Measurements from ENCODE around the gene PDCL3. TPM values are rescaled to one million over a fixed set of nuclear protein-coding genes. Genes with fewer than 3 reads are reported as not detected.

Gene PDCL3
- total RNA-seq, 4 donors from 2014 or later = 6.6 to 13.3 (median 10.7) TPM

DNA sequence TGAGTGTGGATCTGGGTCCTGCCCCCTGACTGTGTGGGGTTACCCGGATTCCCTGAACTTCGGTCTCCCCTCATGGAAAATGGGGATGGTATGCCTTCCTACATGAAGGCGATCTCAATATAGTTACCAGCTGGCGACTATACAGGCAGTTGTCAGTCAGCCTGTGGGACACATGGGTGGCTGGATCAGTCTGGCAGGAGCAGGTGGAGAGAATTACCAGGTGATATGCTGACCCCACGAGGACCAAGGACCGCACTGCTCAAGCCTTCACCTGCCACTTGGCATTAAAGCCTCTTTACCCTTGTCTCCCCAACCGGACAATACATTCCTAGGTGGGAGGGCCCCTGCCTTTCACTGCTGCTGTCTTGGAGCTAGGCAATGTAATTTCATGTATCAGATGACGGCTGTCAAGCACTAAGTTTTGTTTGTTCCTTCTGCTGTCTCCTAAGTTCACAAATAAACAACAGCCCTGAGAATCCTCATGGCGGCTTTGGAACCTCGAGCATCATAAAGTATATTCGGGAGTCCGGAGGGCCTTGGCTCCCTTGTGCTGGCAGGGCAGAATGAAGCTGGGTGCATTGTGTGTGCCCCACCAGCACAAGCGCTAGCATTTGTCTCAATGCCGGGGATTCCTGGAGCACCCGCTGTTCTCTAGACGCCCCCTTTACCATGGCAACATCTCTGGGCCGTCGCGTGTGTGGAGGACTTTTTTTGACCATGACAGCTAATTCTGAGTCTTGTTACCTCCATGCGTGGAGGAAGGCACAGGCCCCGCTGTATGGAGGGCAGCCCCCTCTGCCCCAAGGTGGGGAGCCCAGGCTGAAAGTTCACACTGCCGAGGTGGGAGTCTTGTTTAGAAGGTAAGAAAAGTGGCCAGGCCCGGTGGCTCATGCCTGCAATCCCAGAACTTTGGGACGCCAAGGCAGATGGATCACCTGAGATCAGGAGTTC lies 48.6 kb downstream of the PDCL3 start:
- no peak overlapping the region for H3K27ac ChIP-seq
- DNase-seq = no peak
- TF ChIP-seq, protein P1, sequence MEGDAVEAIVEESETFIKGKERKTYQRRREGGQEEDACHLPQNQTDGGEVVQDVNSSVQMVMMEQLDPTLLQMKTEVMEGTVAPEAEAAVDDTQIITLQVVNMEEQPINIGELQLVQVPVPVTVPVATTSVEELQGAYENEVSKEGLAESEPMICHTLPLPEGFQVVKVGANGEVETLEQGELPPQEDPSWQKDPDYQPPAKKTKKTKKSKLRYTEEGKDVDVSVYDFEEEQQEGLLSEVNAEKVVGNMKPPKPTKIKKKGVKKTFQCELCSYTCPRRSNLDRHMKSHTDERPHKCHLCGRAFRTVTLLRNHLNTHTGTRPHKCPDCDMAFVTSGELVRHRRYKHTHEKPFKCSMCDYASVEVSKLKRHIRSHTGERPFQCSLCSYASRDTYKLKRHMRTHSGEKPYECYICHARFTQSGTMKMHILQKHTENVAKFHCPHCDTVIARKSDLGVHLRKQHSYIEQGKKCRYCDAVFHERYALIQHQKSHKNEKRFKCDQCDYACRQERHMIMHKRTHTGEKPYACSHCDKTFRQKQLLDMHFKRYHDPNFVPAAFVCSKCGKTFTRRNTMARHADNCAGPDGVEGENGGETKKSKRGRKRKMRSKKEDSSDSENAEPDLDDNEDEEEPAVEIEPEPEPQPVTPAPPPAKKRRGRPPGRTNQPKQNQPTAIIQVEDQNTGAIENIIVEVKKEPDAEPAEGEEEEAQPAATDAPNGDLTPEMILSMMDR (IDR thresholded peaks at IDR 0.05) = no peak
- TF ChIP-seq POLR2A (IDR thresholded peaks at IDR 0.05) = no peak
- intact Hi-C loops (cut with DNase I) = loop anchor here (10.0 kb wide), 1 partner anchor 113 kb away; no protein-coding TSS in a partner anchor
- 94% methylated on average over 24 of the region's 24 CpGs for WGBS, 2 donors
- H3K4me1 ChIP-seq = no peaks in the 10 kb centered on the region
- no peaks in the 10 kb centered on the region for H3K9me3 ChIP-seq
- H3K4me3 ChIP-seq (replicated peaks in 1 of 3) = no peak overlapping the region
- no peaks in the 10 kb centered on the region for H3K27me3 ChIP-seq
- H3K36me3 ChIP-seq = no peaks in the 10 kb centered on the region

GRCh38 chr2:100612388-100613000 lies 49.7 kb downstream of the PDCL3 start:
- no peak overlapping the region for H3K27ac ChIP-seq
- no peak overlapping the region for H3K4me3 ChIP-seq (replicated peaks in 1 of 3)
- no peaks in the 10 kb centered on the region for H3K4me1 ChIP-seq
- H3K9me3 ChIP-seq = no peaks in the 10 kb centered on the region
- no peaks in the 10 kb centered on the region for H3K27me3 ChIP-seq
- TF ChIP-seq, protein P1 (IDR thresholded peaks at IDR 0.05) = no peak
- TF ChIP-seq POLR2A (IDR thresholded peaks at IDR 0.05) = no peak
- no peaks in the 10 kb centered on the region for H3K36me3 ChIP-seq
- DNase-seq = no peak
- WGBS, 2 donors = 87 to 91% methylated on average over 8 to 9 of the region's 9 CpGs
- intact Hi-C loops (cut with DNase I) = loop anchor here (10.0 kb wide), 1 partner anchor 112 kb away; no protein-coding TSS in a partner anchor

- H3K4me1 ChIP-seq = no peaks in the 10 kb centered on the region
- intact Hi-C loops (cut with DNase I) = loop anchor here (10.0 kb wide), 1 partner anchor 111 kb away; no protein-coding TSS in a partner anchor
Observed at GRCh38 chr2:100613719-100614118, 50.9 kb downstream of the PDCL3 start.

GRCh38 chr2:100614455-100615000 lies 51.7 kb downstream of the PDCL3 start:
- no peak for DNase-seq
- TF ChIP-seq, protein P1 (IDR thresholded peaks at IDR 0.05) = no peak
- no peak for TF ChIP-seq POLR2A (IDR thresholded peaks at IDR 0.05)
- 93 to 95% methylated on average over 4 of the region's 11 CpGs for WGBS, 2 donors
- Histone ChIP-seq H3K27ac (no peak overlapping the region), H3K27me3 (no peaks in the 10 kb centered on the region), H3K4me3 (replicated peaks in 1 of 3) (no peak overlapping the region), H3K36me3 (no peaks in the 10 kb centered on the region), H3K4me1 (no peaks in the 10 kb centered on the region), H3K9me3 (no peaks in the 10 kb centered on the region)
- intact Hi-C loops (cut with DNase I) = loop anchor here (10.0 kb wide), 1 partner anchor 110 kb away; no protein-coding TSS in a partner anchor

More at GRCh38 chr2:100613719-100614118, 50.9 kb downstream of the PDCL3 start:
- WGBS, 2 donors = 79 to 82% methylated on average over 1 of the region's 1 CpG
- no peak for TF ChIP-seq POLR2A (IDR thresholded peaks at IDR 0.05)
- TF ChIP-seq, protein P1 (IDR thresholded peaks at IDR 0.05) = no peak
- DNase-seq = no peak
- H3K27me3 ChIP-seq = no peaks in the 10 kb centered on the region
- no peak overlapping the region for H3K27ac ChIP-seq
- H3K36me3 ChIP-seq = no peaks in the 10 kb centered on the region
- no peak overlapping the region for H3K4me3 ChIP-seq (replicated peaks in 1 of 3)
- H3K9me3 ChIP-seq = no peaks in the 10 kb centered on the region
